ENCODE measurements around the gene NALCN. TPM values are rescaled to one million over a fixed set of nuclear protein-coding genes. Genes with fewer than 3 reads are reported as not detected.

Gene NALCN
- total RNA-seq, 3 donors from 2014 or later, result 0.10 to 1.4 (median 0.12) TPM

DNA sequence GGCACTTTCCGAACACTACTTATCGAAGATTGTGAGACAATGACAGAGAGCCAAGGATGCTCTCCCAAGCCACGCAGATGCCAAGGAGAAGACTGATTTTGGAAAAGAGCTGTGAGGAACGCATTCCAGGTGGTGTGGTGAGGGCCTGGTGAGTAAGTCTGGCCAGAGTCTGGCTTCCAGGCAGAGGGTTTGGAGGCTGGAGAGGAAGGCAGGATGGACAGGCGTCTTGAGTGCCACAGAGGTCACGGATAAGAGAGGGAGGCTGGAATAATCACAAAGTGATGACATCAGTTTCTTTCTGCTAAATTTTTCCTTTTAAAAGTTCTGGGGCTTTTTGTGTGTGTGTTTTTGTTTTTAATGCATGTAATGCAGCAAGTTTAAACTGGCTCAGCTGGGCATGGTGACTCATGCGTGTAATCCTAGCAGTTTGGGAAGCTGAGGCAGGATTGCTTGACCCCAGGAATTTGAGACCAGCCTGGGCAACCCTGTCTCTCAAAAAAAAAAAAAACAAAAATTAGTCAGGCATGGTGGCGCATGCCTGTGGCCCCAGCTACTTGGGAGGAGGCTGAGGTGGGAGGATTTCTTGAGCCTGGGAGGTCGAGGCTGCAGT, 235.1 kb downstream of the NALCN start:
- DNase-seq (no peak), ATAC-seq (no peak)
- TF ChIP-seq, protein P1, sequence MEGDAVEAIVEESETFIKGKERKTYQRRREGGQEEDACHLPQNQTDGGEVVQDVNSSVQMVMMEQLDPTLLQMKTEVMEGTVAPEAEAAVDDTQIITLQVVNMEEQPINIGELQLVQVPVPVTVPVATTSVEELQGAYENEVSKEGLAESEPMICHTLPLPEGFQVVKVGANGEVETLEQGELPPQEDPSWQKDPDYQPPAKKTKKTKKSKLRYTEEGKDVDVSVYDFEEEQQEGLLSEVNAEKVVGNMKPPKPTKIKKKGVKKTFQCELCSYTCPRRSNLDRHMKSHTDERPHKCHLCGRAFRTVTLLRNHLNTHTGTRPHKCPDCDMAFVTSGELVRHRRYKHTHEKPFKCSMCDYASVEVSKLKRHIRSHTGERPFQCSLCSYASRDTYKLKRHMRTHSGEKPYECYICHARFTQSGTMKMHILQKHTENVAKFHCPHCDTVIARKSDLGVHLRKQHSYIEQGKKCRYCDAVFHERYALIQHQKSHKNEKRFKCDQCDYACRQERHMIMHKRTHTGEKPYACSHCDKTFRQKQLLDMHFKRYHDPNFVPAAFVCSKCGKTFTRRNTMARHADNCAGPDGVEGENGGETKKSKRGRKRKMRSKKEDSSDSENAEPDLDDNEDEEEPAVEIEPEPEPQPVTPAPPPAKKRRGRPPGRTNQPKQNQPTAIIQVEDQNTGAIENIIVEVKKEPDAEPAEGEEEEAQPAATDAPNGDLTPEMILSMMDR (IDR thresholded peaks at IDR 0.05), result no peak
- H3K4me1 ChIP-seq (ENCODE audit: low read depth), result no peaks in the 10 kb centered on the region
- no peak overlapping the region for H3K4me3 ChIP-seq
- intact Hi-C loops (cut with DNase I, micrococcal nuclease), result no loop called here
- no peaks in the 10 kb centered on the region for H3K9me3 ChIP-seq
- H3K36me3 ChIP-seq (ENCODE audit: low read depth), result no peaks in the 10 kb centered on the region

DNA sequence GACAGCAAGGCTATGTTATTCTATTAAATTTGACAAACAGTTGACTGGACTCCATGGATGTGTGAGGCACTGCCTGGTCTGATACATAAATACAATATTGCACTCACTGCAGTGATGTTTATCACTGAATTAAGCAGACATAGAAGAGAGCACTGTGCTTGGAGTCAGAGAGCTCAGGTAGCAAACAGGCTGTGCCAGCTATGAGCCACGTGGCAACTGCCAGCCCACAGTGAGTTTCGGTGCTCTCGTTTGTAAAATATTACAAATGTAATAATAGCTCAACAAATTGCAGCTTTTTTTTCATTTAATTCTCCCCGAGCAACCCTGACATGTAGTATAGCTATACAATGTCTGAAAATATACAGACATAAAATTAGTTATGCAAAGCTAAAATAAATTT, 237.3 kb downstream of the NALCN start:
- no peak for ATAC-seq
- TF ChIP-seq, protein P1 (IDR thresholded peaks at IDR 0.05), result no peak
- no peaks in the 10 kb centered on the region for H3K36me3 ChIP-seq (ENCODE audit: low read depth)
- DNase-seq, result no peak
- no peaks in the 10 kb centered on the region for H3K9me3 ChIP-seq
- no peak overlapping the region for H3K4me3 ChIP-seq
- H3K4me1 ChIP-seq (ENCODE audit: low read depth), result no peaks in the 10 kb centered on the region
- intact Hi-C loops (cut with DNase I, micrococcal nuclease), result no loop called here

DNA sequence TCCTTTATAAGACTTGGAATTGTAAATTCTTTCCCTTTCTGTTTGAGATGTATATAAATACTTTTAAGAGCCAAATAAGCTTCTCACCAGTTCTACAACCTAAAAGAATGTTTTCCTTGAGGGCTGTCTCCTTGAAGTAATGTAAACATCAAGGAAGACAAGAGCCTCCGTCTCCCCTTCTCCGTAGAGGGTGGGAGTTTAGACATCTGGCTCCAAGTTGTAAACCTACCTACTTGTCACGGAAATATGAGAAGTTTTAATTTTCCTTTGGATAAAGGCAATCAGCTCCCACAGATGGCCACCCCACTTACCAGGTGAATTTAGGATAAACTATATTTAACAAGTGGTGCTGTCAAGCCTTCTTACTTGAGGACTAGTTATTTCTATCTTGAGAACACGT, 237.9 kb downstream of the NALCN start:
- no peak for ATAC-seq
- Histone ChIP-seq H3K9me3 (no peaks in the 10 kb centered on the region), H3K4me1 (ENCODE audit: low read depth) (no peaks in the 10 kb centered on the region), H3K36me3 (ENCODE audit: low read depth) (no peaks in the 10 kb centered on the region), H3K4me3 (no peak overlapping the region)
- TF ChIP-seq, protein P1 (IDR thresholded peaks at IDR 0.05), result no peak
- intact Hi-C loops (cut with DNase I, micrococcal nuclease), result no loop called here
- no peak for DNase-seq

DNA sequence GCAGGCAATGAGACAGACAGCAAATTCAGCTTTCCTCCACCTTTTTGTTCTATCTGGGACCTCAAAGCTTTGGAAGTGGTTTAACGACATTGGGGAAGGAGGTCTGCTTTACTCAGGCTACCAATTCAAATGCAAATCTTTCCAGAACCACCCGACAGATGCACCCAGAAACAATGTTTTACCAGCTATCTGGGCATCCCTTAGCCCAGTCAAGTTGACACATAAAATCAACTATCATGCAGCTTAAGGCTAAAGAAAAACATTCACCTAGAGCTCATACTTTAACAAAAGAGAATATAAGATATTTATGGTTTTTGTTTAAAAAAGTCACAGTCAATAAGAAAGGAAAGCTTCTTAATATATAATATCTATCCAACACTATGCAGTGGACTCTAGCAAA, 246.0 kb downstream of the NALCN start:
- H3K9me3 ChIP-seq, result no peaks in the 10 kb centered on the region
- no peak overlapping the region for H3K4me3 ChIP-seq
- TF ChIP-seq, protein P1 (IDR thresholded peaks at IDR 0.05), result no peak
- intact Hi-C loops (cut with DNase I, micrococcal nuclease), result no loop called here
- DNase-seq (no peak), ATAC-seq (no peak)
- no peaks in the 10 kb centered on the region for H3K4me1 ChIP-seq (ENCODE audit: low read depth)
- H3K36me3 ChIP-seq (ENCODE audit: low read depth), result no peaks in the 10 kb centered on the region

DNA sequence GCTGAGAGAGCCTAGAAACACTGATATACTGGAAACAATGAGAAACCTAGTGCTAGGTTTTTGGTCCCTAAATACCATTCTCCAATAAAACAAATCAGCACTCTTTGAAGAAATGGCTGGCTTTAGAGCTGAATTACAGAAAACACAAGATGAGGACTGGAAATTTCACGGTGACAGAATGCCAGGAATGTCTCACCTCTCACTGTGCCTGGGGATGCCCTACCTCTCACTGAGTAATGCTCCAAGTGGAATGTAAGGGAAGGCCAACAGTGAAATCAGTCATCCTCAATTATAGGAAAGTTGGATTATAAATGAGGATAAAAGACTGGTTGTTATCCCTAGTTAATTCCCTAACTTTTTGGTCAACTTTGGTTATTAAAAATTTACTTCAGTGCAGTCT, 259.0 kb downstream of the NALCN start:
- H3K36me3 ChIP-seq (ENCODE audit: low read depth), result no peaks in the 10 kb centered on the region
- no peaks in the 10 kb centered on the region for H3K4me1 ChIP-seq (ENCODE audit: low read depth)
- TF ChIP-seq, protein P1 (IDR thresholded peaks at IDR 0.05), result no peak
- H3K9me3 ChIP-seq, result no peaks in the 10 kb centered on the region
- H3K4me3 ChIP-seq, result no peak overlapping the region
- ATAC-seq, result no peak
- DNase-seq, result no peak
- intact Hi-C loops (cut with DNase I, micrococcal nuclease), result no loop called here

DNA sequence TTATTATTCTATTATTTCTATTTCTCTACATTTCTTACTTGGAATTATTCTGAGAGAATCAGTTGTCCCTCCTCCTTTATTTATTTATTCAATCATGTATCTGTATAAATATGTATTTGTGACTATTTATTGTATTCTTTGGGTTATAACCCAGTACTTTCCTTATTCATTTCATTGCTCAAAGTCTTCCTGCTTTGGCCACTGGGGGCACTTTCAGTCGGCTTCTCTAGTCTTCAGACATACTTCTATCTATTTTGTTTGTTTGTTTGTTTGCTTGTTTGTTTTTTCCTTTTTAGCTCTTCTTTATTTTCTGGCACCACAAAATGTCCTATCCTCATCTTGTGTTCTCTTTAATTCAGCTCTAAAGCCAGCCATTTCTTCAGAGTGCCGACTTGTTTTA, 260.4 kb downstream of the NALCN start:
- ATAC-seq, result no peak
- H3K9me3 ChIP-seq, result no peaks in the 10 kb centered on the region
- no peaks in the 10 kb centered on the region for H3K36me3 ChIP-seq (ENCODE audit: low read depth)
- no peaks in the 10 kb centered on the region for H3K4me1 ChIP-seq (ENCODE audit: low read depth)
- TF ChIP-seq, protein P1 (IDR thresholded peaks at IDR 0.05), result no peak
- DNase-seq, result no peak
- intact Hi-C loops (cut with DNase I, micrococcal nuclease), result no loop called here
- H3K4me3 ChIP-seq, result no peak overlapping the region
